Measurements from ENCODE around the gene PFDN5. TPM values are rescaled to one million over a fixed set of nuclear protein-coding genes. Genes with fewer than 3 reads are reported as not detected.
A peak's percentile ranks its signal among the peaks of the same experiment; 100 is the strongest.

Gene PFDN5
- total and polyA plus RNA-seq, 9 of the 15 experiments (the other 6 are each of a cell fraction or from before 2014, with no cell fraction given), result 361 to 1,636 (median 742) TPM

- TF ChIP-seq RBM25 (IDR thresholded peaks at IDR 0.05; ENCODE audit: low read depth, low read length, severe bottlenecking) (peak; percentile 70), ZBTB7A (IDR thresholded peaks at IDR 0.05; ENCODE audit: borderline replicate concordance, control insufficient read depth, low read depth, low read length) (peak; percentile 32; the same call in 1 of the 2 replicates), ZBTB8A (IDR thresholded peaks at IDR 0.05; ENCODE audit: partially characterized antibody) (no peak), MXD1 (CRISPR knock-in tag; IDR thresholded peaks at IDR 0.05; ENCODE audit: borderline replicate concordance, poor library complexity, severe bottlenecking) (no peak), DACH1 (IDR thresholded peaks at IDR 0.05; ENCODE audit: partially characterized antibody) (no peak), SOX6 (IDR thresholded peaks at IDR 0.05) (0 out of 2 replicates have a peak, but pooled peaks have one; percentile 9), POLR2B (IDR thresholded peaks at IDR 0.05; ENCODE audit: low read depth, partially characterized antibody) (no peak), USF1 (CRISPR knock-in tag; IDR thresholded peaks at IDR 0.05) (no peak), RB1 (IDR thresholded peaks at IDR 0.05; ENCODE audit: low read depth) (no peak), CREM (IDR thresholded peaks at IDR 0.05; ENCODE audit: low read depth) (no peak), MEF2A (IDR thresholded peaks at IDR 0.05; ENCODE audit: control insufficient read depth, low read depth, low read length) (no peak), ZNF165 (CRISPR knock-in tag; IDR thresholded peaks at IDR 0.05; ENCODE audit: borderline replicate concordance) (no peak), YY1 (IDR thresholded peaks at IDR 0.05; ENCODE audit: borderline replicate concordance in 1 of 3, control insufficient read depth in 1 of 3, extremely low read depth in 1 of 3, insufficient read depth in 3 of 3, insufficient read length in 1 of 3, insufficient replicate concordance in 2 of 3, low read depth in 1 of 3, low read length in 2 of 3) (no peak), FOXK1 (CRISPR knock-in tag; IDR thresholded peaks at IDR 0.05; ENCODE audit: borderline replicate concordance) (no peak), FIP1L1 (IDR thresholded peaks at IDR 0.05; ENCODE audit: low read depth, low read length, poor library complexity, severe bottlenecking) (no peak), ESRRA (IDR thresholded peaks at IDR 0.05; ENCODE audit: borderline replicate concordance, low read depth) (peak; percentile 54; the same call in 1 of the 2 replicates)
- TF ChIP-seq, protein P1, sequence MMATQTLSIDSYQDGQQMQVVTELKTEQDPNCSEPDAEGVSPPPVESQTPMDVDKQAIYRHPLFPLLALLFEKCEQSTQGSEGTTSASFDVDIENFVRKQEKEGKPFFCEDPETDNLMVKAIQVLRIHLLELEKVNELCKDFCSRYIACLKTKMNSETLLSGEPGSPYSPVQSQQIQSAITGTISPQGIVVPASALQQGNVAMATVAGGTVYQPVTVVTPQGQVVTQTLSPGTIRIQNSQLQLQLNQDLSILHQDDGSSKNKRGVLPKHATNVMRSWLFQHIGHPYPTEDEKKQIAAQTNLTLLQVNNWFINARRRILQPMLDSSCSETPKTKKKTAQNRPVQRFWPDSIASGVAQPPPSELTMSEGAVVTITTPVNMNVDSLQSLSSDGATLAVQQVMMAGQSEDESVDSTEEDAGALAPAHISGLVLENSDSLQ (IDR thresholded peaks at IDR 0.05), result no peak
- TF ChIP-seq, protein P2, sequence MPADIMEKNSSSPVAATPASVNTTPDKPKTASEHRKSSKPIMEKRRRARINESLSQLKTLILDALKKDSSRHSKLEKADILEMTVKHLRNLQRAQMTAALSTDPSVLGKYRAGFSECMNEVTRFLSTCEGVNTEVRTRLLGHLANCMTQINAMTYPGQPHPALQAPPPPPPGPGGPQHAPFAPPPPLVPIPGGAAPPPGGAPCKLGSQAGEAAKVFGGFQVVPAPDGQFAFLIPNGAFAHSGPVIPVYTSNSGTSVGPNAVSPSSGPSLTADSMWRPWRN (IDR thresholded peaks at IDR 0.05; ENCODE audit: low read depth), result peak; percentile 37; the same call in 1 of the 2 replicates
- TF ChIP-seq, protein P3, sequence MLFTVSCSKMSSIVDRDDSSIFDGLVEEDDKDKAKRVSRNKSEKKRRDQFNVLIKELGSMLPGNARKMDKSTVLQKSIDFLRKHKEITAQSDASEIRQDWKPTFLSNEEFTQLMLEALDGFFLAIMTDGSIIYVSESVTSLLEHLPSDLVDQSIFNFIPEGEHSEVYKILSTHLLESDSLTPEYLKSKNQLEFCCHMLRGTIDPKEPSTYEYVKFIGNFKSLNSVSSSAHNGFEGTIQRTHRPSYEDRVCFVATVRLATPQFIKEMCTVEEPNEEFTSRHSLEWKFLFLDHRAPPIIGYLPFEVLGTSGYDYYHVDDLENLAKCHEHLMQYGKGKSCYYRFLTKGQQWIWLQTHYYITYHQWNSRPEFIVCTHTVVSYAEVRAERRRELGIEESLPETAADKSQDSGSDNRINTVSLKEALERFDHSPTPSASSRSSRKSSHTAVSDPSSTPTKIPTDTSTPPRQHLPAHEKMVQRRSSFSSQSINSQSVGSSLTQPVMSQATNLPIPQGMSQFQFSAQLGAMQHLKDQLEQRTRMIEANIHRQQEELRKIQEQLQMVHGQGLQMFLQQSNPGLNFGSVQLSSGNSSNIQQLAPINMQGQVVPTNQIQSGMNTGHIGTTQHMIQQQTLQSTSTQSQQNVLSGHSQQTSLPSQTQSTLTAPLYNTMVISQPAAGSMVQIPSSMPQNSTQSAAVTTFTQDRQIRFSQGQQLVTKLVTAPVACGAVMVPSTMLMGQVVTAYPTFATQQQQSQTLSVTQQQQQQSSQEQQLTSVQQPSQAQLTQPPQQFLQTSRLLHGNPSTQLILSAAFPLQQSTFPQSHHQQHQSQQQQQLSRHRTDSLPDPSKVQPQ (CRISPR knock-in tag; IDR thresholded peaks at IDR 0.05; ENCODE audit: borderline replicate concordance), result no peak
These were observed 36.5 kb upstream of the PFDN5 start (continued) for GRCh38 chr12:53258541-53259539.

Data from K562 (cell line).